HG03280 (cell line): ENCODE results near the gene PPP3CA.

Experiments
- ATAC-seq: cut with Tn5 transposase; IDR thresholded peaks from one replicate; pipeline ENCODE4 v1.9.1; 2021; ENCODE audit warnings: mild to moderate bottlenecking, moderate library complexity; ENCODE audit not compliant: unreplicated experiment

Gene PPP3CA

GRCh38 chr4:101347267-101347556, at the start of gene PPP3CA:
Gene PPP3CA (minus strand): TSS chr4:101347526.
- ATAC-seq: no peak

DNA sequence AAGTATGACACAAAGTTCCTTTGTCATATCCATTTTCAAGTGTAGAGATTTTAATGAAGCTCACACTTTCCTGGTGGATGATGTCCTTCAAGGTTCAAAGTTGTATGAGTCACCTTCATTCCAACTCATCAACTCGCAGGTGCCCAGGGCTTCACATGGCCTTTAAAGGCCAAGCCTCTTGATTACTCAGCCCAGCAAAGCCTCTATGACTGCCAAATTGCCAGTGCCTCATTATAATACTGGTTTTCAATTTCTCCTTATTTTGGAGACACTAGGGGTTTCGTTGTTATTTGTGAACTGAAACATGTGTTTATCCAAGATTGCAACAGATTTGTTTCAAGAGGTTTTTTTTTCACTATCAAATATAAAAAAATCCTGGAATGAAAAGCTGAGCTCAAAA, 45.9 kb upstream of the PPP3CA start:
- no peak for ATAC-seq

- ATAC-seq: no peak
Measured at GRCh38 chr4:101370663-101371210, 23.4 kb upstream of the PPP3CA start.

DNA sequence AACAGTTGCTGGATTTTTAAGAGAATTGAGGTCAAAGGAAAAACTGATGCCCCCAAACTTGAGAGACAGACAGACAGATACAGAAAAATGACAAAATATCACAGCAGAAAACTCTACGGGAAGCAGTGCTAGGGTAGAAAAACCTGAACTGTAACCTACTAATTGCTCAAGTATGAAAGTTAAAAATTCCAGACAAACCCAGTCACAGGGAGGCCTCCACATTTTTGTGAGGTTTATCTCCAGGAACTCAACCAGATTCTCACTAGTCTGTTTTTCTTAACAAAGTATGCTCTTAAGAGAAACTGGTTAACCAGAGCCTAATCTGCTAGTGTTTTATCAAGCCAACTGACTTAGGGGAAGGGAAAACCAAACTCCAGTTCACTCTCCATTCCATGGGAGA, 19.9 kb upstream of the PPP3CA start:
- ATAC-seq: no peak

DNA sequence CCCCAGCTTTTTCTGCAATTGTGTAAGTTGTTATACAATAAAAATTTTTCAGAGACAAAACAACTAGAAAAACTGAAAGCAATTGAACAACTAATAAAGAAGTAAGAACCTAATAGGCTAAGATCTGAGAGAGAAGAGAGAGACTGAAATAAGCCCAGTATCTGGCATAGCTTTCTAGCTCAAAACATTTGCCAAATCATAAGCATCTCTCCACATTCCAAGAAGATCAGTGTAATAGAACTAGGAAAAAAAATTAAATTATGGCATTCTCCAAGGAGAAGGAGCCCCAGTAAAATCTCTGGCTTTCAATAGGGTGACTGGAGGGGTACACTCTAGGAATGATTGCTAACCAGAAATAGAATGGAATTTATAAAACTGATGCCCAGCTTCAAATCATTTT, 19.0 kb upstream of the PPP3CA start:
- ATAC-seq: no peak

GRCh38 chr4:101357751-101358150, 10.4 kb upstream of the PPP3CA start:
- no peak for ATAC-seq

GRCh38 chr4:101356928-101357327, 9.6 kb upstream of the PPP3CA start:
- ATAC-seq: no peak

- ATAC-seq: no peak
Measured at GRCh38 chr4:101355767-101356702, 8.7 kb upstream of the PPP3CA start.

GRCh38 chr4:101355246-101355645, 7.9 kb upstream of the PPP3CA start:
- peak; percentile 99 for ATAC-seq

- no peak for ATAC-seq
Measured at GRCh38 chr4:101349801-101350064, 2.4 kb upstream of the PPP3CA start.

GRCh38 chr4:101348995-101349800, 1.9 kb upstream of the PPP3CA start:
- ATAC-seq: no peak

GRCh38 chr4:101348367-101348827, 1.1 kb upstream of the PPP3CA start:
- no peak for ATAC-seq

DNA sequence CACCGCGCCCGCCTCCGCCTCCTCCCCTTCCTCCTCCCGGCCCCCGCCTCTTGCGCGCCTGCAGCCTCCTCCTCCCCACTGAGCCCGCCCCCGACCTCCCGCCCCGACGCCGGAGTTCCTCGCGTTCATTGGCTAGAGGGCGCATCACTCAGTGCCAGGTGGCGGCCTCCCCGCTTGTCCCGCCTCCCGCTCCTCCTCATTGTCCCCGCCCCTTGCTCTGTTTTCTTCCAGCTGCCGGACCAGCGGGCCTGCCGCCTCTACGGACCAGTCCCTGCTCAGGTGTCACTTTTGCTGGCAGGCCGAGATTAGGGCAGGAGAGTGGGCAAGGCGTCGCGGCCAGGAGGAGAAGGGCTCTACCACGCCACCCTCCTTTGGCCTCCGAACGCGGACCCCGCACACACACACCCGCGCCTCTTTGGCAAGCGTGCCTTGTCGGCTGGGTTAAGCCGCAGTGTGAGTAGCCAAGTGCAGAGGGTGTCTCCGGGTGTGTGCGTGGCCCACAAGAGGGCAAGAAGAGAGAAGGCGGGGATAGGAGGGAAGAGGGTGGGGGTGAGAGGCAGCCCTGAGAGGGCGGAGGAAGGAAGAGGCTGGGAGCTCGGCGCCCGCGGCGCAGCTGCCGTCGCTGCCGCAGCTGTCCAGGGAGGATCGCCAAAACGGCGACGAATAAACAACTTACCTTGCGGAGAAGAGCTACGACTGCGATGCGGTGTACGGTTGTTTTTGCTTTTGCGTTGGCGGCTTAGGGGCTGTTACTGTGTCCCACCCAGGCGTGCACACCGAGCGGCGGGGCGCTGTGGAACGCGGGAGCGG, 436 bp upstream of the PPP3CA start:
- ATAC-seq: peak; percentile 81

GRCh38 chr4:101346351-101347266, 717 bp downstream of the PPP3CA start:
- peak; percentile 6 for ATAC-seq

DNA sequence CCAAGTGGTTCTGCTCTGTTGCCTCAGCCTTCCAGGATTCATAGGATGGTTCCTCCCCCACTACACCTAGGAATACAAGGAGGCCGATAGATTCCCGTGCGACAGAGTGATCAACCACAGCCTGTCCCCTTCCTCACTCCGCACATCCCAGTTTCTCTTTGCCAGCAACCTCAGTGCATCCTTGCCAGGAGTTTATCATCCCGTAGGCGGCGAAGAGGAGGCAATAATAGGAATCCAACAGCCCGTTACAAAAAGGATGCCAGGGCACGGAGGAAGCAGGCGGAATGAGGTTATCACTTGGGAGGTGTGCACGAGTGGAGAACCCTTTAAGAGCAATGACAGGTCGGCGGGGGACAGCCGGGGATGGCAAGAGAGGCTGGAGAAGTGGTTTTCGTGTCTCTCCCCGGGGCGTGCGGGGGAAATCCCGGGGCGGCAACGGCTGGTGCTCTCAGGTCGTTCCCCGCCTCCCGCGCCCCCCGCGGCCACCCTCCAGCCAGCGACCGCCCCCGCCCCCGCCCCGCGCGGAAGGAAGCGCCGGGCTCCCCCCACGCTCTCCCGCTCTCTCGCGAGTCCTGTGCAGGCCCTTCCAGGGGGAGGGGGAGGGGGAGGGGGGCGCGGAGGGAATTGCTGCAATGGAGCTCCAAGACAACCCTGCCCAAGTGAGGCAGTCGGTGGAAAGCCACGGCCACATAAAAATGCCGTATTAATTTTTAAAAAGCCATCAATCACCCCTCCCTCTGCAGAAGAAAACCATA, 1.6 kb downstream of the PPP3CA start:
- no peak for ATAC-seq

DNA sequence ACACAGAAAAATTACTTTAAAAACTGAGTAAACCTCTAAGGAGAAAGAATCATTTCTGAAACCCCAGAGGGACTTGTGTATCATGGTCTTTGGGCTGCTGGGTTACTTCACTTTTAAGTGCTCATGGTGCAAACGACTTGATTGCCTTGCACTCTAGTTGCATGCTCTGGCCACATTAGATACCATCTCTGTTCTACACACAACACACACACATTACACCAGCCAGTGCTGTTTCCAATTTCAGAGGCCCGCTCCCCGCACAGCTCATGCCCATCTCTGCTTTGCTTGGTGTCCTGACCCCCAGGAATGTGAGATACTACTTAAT, 2.1 kb downstream of the PPP3CA start:
- ATAC-seq: no peak

- ATAC-seq: no peak
Measured at GRCh38 chr4:101339332-101339731, 8.0 kb downstream of the PPP3CA start.

GRCh38 chr4:101337688-101338087, 9.6 kb downstream of the PPP3CA start:
- ATAC-seq: no peak

- ATAC-seq: no peak
Measured at GRCh38 chr4:101334963-101335572, 12.3 kb downstream of the PPP3CA start.
